Left forelimb (tissue), 1 donor: Measurements from ENCODE around the gene ZBTB7B.

ENCODE experiments used
- DNase-seq: peaks from one replicate; pipeline ENCODE4 v3.0.0-alpha.2; 2018; ENCODE audit warnings: low spot score

The ZBTB7B gene

DNA sequence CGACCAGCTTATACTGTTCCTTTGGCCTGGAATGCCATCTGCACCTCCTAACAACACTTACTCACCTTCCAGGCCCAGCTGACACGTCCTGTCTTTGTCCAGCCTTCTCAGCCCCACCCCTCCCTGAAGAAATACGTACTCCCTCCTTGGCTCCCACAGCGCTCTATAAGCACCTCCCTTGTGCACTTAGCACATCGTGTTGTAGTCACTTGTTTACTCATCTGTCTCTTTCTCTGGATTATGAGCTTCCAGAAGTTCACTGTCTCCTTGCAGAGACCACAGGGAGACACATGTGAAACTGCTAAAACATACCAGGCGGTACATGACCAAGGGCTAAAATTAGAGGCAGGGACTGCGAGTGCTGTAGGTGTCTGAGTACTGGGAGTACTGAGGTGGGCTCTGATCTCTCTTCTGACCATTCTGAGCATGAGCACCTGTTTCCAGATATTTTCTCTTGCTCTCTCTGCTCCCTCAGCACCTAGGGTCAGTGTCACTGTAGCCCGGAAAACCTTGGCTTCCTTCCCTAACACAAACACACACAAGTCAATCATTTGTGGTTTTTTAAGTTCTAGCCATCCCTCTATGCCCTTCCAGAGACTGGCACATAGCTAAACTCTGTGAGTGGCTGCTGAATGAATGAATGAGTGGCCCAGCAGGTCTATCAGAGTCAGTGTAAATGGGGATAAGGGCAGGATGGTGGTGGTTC is 36.2 kb downstream of the ZBTB7B start:
- no peak for DNase-seq

DNA sequence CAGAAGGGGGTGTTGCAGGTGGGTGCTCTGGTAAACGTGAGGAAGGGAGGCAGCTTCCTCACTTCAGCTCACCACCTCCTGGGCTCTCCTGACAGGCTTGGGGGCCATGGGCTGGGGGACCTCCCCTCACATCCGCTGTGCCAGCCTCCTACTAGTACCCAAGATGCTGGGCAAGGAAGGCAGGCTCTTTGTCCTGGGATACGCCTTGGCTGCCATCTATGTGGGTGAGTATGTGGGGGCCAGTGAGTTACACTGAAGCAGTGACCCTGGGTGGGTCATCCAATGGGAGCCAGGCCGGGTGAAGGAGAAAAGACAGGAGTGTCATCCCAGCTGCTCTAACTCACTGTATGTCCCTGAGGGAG is 36.7 kb downstream of the ZBTB7B start:
- DNase-seq, result no peak

- no peak for DNase-seq
Measured at GRCh38 chr1:155040358-155041093, 37.9 kb downstream of the ZBTB7B start.

- no peak for DNase-seq
Measured at GRCh38 chr1:155042789-155043188, 40.2 kb downstream of the ZBTB7B start.

- DNase-seq, result no peak
Measured at GRCh38 chr1:155043301-155043702, 40.7 kb downstream of the ZBTB7B start.

- no peak for DNase-seq
Measured at GRCh38 chr1:155043793-155044192, 41.2 kb downstream of the ZBTB7B start.

- DNase-seq, result no peak
Measured at GRCh38 chr1:155044365-155044764, 41.8 kb downstream of the ZBTB7B start.

DNA sequence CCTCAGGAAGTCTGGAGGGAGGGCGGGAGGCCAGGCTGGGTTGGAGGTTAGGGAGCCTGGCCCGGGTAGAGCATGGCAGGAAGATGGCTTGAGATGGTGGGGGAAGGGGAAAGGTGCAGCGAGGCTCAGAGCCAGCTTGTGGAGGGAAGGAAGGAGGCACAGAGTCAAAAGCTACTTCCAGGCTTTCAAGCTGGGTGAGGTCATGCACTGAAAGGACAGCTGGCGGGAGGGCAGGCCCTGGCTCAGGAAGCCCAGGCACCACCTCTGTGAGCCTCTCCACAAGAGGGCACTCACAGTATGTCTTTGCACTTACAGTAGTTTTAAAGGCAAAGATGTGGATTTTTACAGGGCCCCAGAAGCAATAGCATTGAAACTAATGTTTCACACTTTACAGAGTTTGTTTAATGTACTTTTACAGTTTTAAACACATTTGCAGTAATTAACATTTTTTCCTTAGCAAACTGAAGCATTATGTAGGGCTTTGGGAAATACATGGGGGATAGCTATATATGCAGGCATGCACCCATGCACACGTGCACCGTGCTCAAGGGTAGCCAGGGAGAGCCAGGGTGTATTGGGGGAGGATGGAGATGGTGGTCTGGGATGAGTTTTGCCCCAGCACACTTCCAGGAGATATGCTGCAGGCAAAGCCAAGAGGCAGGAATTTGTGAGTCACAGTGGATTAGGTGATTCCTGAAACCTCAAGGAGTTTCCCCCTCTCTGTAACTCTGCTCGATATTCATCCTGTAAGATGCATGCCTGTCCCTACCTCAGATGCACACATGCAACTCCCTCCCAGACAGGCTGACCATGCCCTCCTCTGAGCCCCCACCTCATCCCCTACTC is 42.4 kb downstream of the ZBTB7B start:
- DNase-seq, result no peak

- no peak for DNase-seq
Measured at GRCh38 chr1:155048449-155049334, 46.1 kb downstream of the ZBTB7B start.

- no peak for DNase-seq
Measured at GRCh38 chr1:155049651-155050559, 47.3 kb downstream of the ZBTB7B start.

GRCh38 chr1:155050560-155051341 is 48.1 kb downstream of the ZBTB7B start, which contains the start of gene ADAM15:
Gene ADAM15 (plus strand): TSS chr1:155051316. CDS start chr1:155051387, 71 bp downstream.
- peak; percentile 91 for DNase-seq

GRCh38 chr1:155051342-155051776 is 48.8 kb downstream of the ZBTB7B start:
- no peak for DNase-seq

DNA sequence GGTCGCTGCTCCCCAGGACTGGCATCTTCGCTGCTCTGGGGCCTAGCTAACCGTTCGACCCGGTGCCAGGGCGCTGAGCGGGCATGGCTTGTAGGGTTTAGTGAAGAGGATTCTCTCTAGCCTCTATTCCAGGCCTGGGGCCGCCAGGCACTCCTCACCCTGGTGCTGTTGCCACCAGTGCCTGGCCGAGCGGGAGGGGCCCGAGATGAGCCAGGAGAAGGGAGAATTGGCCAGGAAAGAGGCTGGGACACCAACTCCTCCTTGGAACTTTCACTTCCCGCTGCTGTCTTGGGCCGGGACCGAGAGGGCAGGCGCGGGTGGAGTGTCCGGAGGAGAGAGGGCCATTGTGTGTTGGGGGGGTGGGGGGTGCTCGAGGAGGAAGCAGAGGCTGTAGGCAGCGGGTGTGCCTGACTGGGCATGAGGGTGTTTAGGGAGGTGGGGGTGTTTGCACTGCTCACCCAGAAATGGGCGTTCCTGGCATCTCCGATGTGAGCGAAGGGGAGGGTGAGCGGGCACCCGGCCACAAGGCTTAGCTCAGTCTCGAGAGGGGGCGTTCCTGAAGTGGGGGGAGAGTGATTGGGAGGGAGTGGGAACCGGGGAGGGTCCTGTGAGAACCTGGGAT is 49.3 kb downstream of the ZBTB7B start:
- DNase-seq, result no peak

GRCh38 chr1:155052439-155053395 is 50.1 kb downstream of the ZBTB7B start:
- no peak for DNase-seq

DNA sequence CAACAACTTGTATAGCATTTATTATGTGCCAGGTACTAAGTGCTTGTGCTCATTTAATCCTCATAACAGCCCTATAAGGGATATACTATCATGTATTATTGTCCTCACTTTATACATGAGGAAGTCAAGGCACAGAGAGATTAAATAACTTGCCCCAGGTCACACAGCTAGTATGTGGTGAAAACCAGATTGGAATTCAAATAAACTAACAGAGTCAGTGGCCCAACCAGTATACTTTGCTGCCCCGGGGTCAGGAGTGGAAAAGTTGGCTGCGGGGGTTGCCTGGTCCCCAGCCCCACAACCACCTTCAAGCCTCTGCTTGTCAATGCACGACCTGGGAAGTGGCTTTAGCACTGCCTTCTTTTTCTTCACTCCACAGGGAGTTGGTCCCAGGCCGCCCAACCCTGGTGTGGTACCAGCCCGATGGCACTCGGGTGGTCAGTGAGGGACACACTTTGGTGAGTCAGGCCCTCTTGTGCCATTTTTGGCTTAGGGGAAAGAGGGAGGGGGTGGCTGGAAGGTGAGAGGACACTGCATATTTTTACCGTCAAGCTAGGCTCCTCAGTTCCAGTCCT is 51.0 kb downstream of the ZBTB7B start:
- DNase-seq, result no peak

DNA sequence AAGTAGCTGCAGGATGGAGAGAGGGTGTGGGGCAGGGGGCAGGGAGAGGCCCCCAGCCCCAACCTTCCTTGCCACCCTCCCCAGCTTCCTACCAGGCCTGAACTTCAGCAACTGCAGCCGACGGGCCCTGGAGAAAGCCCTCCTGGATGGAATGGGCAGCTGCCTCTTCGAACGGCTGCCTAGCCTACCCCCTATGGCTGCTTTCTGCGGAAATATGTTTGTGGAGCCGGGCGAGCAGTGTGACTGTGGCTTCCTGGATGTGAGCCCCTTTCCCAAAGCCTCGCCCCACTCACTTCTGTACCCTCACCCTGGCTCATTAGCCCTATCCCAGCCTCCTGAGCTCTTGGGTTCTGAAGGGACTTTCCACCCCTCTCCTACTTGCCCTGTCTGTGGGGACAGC is 54.5 kb downstream of the ZBTB7B start:
- no peak for DNase-seq

DNA sequence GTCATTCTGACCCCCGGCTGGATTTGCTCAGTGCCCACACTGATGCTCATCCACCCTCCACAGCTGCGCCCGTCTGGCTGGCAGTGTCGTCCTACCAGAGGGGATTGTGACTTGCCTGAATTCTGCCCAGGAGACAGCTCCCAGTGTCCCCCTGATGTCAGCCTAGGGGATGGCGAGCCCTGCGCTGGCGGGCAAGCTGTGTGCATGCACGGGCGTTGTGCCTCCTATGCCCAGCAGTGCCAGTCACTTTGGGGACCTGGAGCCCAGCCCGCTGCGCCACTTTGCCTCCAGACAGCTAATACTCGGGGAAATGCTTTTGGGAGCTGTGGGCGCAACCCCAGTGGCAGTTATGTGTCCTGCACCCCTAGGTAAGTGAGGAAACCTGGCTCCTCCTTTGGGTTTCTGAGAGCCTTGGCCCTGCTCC is 55.2 kb downstream of the ZBTB7B start:
- no peak for DNase-seq

DNA sequence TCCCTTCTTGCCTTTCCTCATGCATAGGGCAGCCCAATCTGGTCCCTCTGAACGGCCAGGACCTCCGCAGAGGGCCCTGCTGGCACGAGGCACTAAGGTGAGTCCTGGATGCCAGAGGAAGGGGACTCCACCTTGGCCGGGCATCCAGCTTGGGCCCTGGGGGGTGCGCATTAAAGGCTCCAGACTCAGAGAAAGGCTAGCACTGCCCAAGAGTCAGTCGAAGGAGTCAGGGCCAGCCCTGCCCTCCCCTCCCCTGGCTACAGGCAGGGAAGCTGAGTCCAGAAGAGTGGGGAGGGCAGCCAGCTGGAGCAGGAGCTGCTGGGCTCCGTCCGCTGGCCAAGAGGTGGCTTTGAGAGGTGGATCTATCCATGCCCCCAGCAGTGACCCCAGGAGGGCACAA is 58.1 kb downstream of the ZBTB7B start:
- no peak for DNase-seq
